ENCODE results near the gene TRIM71.

GRCh38 chr3:32897981-32898623, 80.3 kb downstream of the TRIM71 start:
- TF ChIP-seq EZH2 (IDR thresholded peaks at IDR 0.05) (no peak), CTCF (IDR thresholded peaks at IDR 0.05) (peak; percentile 41)
